ENCODE results near the gene STOML1.

- TF ChIP-seq CTCF (IDR thresholded peaks at IDR 0.05) (no peak), ARID4B (CRISPR knock-in tag; IDR thresholded peaks at IDR 0.05; ENCODE audit: borderline replicate concordance) (no peak), ZNF423 (CRISPR knock-in tag; IDR thresholded peaks at IDR 0.05) (no peak), AFF4 (CRISPR knock-in tag; IDR thresholded peaks at IDR 0.05; ENCODE audit: borderline replicate concordance) (no peak), TP53 (CRISPR knock-in tag; IDR thresholded peaks at IDR 0.05) (no peak), ZNF512 (CRISPR knock-in tag; IDR thresholded peaks at IDR 0.05; ENCODE audit: borderline replicate concordance) (no peak), ATF1 (CRISPR knock-in tag; IDR thresholded peaks at IDR 0.05) (no peak), MAX (CRISPR knock-in tag; IDR thresholded peaks at IDR 0.05) (no peak)
These were observed 32.6 kb upstream of the STOML1 start for GRCh38 chr15:74024687-74025086.

Measured in WTC11 (cell line).